Right lobe of liver (tissue), 4 donors: Measurements from ENCODE around the gene MAGI1.

Experiments used
- CTCF ChIP-seq, 4 donors: fragments of 200-600 bp in 3 of 4; fragments of 450-650 bp in 1 of 4; IDR thresholded peaks; one replicate each; pipeline versions ENCODE4 v1.5.1 to v1.8.0; 2016 to 2022; ENCODE audit warnings: antibody characterized with exemption in 4 of 4, mild to moderate bottlenecking in 2 of 4
- POLR2A ChIP-seq: fragments of 450-650 bp; IDR thresholded peaks from one replicate; pipeline ENCODE4 v1.6.1; 2017; ENCODE audit warnings: antibody characterized with exemption, mild to moderate bottlenecking
- donor health status: DM: no; HTN: no; CAD: no.
- donor health status: DM: no; HTN: no; CAD: no.
- donor health status: DM: no; HTN: yes; CAD: no.

DNA sequence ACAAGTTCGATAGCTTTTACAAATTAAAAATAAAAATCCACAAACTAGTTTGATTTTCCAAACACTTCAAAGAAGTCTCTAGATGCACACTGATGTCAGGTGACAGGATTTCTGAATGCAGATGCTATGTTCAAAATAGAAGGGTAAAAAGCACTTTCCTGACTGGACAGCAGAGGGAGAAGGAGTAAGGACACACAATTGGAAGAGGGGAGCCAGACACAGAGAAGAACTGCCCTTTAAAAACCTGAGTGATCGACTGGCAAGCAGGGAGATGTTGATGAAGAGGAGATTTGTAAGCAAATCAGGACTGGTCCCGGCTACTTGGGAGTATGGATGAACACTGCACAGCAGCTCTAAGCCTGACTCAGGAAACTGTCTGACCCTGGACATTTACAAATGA, 612.8 kb downstream of the MAGI1 start:
- TF ChIP-seq CTCF (IDR thresholded peaks at IDR 0.05) = peak; percentile 24 to 32 (median 28)
- no peak for TF ChIP-seq POLR2A
